Stimulated activated CD4-positive, alpha-beta T cell treated with anti-CD3 and anti-CD28 coated beads, TNF-alpha, amount 100 ng/mL, for 24 hours (primary cell): ENCODE data around the gene NAT9.

Source experiments
- DNase-seq, 3 experiments: peaks; one replicate each; pipeline ENCODE4 v3.0.0-alpha.2; 2020; ENCODE audit warnings: low read depth in 3 of 3

Gene NAT9

DNA sequence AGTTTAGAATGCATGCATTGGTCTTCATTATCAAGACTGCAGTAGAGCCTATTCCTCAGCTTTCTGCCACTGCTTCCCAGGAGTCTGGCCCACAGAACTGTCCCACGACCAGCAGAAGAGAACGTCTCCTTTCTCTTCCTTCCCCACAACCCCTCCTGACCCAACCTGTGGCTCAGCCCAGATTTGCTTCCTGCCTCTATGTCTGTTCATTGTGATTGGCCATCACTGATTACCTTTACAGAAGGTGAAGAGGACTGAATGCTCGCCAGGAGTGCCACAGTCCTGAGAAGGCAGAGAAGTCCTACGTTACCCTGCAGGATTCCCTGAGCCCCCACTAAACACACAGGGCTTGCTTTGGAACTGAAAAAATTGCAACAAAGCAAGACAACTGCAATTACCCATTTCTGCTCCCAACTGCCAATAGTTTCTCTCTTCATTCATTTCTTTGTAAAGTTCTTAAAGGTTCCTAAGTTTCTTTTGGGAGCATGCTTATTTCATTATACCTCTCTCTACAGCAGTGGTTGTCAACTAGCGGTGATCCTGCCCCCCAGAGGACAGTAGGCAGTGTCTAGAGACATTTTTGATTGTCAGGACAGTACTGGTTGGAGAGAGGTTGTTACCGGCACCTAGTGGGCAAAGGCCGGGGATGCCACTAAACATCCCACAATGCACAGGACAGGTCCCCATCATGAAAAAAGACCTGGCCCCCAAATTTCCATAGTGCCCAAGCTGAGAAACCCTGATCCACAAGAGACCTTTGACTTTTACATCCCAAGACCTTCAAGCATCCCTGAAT is 4.5 kb upstream of the NAT9 start:
- no peak for DNase-seq

DNA sequence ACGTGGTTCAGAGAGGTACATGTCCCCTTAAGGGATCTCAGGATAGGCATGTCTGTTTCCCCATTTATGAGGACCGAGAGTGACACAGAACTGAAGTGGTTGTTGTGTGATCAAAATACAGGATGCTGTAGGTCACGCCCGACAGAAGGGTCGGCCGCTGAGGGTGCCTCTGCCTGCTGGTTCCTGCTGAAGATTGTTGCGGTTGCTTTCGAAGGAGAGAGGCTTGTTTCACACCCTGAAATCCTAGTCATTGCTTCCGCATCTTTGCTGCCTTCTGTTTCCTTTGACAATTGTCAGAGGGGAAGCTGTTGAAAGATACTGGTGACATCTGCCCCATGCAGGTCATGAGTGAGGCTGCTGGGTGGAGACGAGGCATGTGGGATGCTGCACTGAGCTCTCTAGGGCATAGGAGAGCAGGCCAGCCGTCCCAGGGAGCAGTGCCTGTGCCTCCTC is 3.8 kb upstream of the NAT9 start:
- DNase-seq: peak in 2 of 3 experiments; percentile 20 to 56

- no peak for DNase-seq
Observed at GRCh38 chr17:74779501-74779900, 3.4 kb upstream of the NAT9 start.

DNA sequence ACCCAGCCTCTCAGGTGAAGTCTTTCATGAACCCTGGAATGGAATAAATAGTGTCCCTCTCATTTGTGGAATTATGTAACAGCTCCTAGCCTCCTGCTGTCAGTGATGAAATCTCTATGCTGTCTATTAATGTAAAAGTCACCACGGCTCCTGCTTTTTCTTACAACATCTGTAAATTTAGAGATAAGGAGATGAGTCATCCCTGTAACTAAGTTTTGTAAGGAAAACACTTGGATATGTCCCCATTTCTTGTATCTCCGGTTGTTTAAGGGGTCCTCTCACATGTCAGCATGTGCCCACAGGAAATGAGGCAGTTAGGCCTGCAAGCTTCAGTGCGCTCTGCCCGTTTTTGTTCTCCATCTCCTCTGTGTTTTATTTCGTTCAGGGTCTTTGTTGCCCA is 2.8 kb upstream of the NAT9 start:
- no peak for DNase-seq

DNA sequence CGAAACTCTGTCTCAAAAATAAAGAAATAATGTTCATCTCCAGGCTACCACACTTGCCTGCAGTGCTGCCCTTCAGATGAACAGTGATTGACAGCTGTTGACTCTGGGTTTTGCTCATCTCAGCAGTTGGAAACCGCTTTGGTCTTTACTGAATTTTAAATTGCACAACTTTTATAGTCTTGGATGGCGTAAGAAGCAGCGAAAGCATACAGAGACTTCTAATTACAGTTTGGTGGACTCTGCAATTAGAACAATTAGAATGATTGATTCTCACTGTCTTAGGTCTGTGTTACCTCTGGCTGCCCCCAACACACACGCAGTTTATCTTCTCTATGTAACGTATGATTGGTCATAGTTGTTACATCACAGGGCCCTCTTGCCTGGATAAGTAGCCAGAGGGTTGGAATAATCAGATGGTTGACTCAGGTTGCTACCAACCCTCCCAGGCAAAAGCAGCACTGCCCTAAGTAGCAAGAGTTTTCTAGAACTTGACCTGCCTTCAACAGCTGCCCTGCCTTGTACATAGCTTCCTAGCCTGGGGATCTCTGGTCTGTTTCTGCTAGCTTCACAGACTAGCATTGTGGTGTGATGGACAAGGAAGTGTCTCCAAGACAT is 1.9 kb upstream of the NAT9 start:
- DNase-seq: no peak

GRCh38 chr17:74776990-74777389 is 845 bp upstream of the NAT9 start:
- DNase-seq: no peak

- DNase-seq: no peak
Observed at GRCh38 chr17:74775409-74776043, 619 bp downstream of the NAT9 start.

GRCh38 chr17:74773871-74774286 is 2.3 kb downstream of the NAT9 start:
- no peak for DNase-seq

- DNase-seq: no peak
Observed at GRCh38 chr17:74773414-74773813, 2.7 kb downstream of the NAT9 start.

GRCh38 chr17:74772053-74772452 is 4.1 kb downstream of the NAT9 start:
- DNase-seq: no peak

- no peak for DNase-seq
Observed at GRCh38 chr17:74771319-74771914, 4.7 kb downstream of the NAT9 start.

GRCh38 chr17:74770498-74771318 is 5.4 kb downstream of the NAT9 start:
- DNase-seq: peak in 2 of 3 experiments; percentile 53 to 65

- DNase-seq: no peak
Observed at GRCh38 chr17:74769856-74770497, 6.2 kb downstream of the NAT9 start.

- DNase-seq: no peak
Observed at GRCh38 chr17:74769266-74769855, 6.8 kb downstream of the NAT9 start.

GRCh38 chr17:74768763-74769114 is 7.4 kb downstream of the NAT9 start:
- DNase-seq: no peak

- no peak for DNase-seq
Observed at GRCh38 chr17:74768069-74768762, 7.9 kb downstream of the NAT9 start.

DNA sequence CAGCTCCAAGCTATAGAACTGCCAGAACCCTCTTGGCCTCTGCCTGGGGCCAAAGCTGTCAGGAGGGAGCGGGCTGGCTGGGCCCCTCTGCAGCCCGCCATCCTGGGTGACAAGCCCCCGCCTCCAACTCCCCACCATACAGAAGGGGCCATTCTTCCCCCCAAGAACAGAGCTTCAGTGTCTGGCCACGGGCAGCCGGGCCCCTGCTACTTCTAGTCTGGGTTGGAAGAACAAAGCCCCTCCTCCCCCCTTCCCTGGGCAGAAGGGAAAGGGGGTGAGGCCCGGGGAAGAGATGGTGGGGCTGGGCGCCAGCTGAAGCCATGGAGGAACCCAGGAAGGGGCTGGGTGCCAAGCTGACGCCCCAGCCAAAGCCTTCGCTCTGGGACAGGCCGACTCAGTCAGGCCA is 9.0 kb downstream of the NAT9 start:
- no peak for DNase-seq

DNA sequence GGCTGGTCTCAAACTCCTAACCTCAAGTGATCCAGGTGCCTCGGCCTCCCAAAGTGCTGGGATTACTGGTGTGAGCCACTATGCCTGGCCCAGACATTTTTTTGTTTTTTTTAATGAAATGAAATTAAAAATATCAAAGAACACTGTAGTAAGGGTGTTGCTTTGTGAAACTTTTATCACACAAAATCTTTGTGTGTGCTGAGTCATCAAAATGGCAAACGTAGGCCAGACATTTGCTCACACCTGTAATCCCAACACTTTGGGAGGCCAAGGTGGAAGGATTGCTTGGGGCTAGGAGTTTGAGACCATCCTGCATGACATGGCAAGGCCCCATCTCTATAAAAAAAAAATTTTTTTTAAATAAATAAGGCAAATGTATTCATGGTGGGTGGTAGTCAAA is 9.7 kb downstream of the NAT9 start:
- DNase-seq: no peak

DNA sequence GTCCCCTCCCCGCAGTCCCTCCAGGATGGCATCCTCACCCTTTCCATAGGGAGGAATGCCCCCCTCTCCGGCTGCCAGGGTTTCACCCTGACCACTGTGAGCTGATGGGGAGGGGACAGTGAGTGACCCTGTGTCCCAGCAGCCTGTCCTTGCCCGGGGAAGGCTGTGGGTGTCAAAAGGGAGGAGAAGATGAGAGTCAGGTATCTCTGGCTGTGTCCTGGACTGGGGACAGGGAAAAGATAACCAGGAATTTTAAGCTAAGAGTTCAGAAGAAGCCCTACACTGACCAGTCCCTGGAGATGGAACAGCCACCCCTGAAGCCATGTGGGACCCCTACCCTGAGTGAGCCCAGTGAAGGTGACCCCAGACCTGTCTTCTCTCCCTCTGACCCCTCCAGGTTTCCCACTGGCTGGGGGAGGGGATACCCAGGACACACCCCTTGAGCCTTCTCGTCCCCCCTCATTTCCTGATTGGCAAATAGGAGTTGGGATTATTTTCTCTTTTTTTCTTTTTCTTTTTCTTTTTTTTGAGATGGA is 11.3 kb downstream of the NAT9 start:
- no peak for DNase-seq
